HG02678 (cell line): Measurements from ENCODE around the gene TNNC1.

Experiments
- ATAC-seq: cut with Tn5 transposase; IDR thresholded peaks from one replicate; pipeline ENCODE4 v1.9.1; 2021; ENCODE audit warnings: mild to moderate bottlenecking, moderate library complexity; ENCODE audit not compliant: unreplicated experiment

TNNC1 gene

DNA sequence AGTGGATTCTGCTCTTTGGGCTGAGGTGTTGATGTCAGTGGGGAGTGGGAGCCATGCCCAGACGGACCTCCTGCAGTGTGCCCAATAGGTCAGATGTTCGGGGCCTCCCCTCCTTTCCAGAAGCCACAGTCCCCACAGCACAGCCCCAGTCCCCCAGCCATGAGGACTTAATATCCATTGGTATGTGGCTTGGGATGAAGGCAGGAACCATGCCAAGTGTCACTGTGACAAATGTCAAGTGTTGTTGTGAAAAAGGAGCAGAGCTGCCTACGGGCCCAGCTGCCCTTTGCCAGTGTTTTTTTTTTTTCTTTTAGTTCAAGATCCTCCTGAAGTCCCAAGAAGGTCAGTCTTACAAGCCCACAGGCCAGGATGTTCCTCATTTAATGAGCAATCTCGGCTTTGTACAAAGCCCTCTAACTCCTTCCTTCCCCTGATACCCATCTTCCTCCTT lies 21.1 kb downstream of the TNNC1 start:
- ATAC-seq: no peak

DNA sequence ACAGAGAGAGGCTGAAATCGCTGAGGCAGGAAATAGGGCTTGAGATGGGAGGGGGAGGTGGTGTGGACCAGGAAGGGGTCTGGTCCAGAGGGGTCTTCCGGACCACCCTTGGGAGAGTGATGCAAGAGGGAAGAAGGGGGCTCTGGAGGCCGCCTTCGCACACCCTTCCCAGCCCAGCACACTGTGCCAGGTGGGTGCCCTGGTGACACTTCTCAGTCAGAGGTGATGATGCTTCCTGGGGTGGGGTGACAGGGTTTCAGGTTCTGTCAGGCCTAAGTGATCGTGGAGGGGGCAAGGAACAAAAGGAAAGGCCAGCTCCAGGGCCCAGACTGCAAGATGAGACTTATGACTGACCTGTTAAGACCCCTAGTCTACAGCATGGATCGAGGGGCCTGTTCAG lies 21.6 kb downstream of the TNNC1 start:
- no peak for ATAC-seq

DNA sequence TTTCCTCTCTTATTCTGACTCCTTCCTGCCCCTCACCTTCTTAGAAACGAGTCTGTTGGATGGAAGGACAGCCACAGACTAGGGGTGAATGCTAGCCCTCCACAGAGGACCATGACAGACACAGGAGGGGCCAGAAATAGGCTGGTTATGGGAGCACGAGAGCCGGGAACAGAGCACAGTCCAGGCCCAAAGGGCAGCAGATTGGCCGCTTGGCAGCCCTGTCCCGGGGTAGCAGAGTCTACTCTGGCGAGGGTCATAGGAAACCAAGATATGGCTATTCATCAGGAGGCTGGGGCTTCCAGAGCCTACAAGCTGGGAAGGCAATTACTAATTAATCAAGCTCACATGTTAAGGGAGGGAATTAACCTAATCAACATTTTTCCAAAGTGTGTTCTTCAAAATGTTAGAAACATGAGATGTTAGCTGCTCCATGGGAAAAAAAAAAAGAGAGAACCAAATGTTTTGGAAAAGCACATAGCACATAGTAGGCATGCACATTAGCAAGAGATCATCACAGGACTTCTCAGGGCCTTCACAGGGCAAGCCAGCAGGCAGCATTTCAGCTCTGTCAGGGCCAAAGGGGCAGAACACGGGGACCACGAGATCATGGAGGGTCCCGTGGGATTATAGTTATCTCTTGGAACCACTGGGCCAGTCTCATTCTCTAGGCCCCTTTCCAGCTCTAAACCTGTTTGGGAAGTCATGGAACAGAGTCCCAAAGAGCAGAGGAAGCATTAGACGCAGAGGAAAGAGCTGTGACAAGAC lies 22.2 kb downstream of the TNNC1 start:
- ATAC-seq: no peak

DNA sequence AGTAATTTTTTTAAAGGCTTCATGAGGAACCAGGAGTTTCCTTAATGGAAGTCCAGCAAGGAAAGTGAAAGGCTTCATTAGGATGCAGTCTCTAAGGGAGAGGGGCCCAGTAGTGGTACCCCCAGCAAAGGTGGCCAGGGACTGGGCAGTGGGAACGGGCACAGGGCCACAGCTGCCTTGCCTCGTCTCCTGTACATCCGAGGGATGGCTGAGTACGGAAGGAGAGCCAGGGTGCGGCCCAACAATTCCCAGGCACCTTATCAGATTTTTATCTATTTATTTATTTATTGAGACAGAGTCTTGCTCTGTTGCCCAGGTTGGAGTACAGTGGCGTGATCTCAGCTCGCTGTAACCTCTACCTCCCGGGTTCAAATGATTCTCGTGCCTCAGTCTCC lies 23.4 kb downstream of the TNNC1 start:
- ATAC-seq: no peak

DNA sequence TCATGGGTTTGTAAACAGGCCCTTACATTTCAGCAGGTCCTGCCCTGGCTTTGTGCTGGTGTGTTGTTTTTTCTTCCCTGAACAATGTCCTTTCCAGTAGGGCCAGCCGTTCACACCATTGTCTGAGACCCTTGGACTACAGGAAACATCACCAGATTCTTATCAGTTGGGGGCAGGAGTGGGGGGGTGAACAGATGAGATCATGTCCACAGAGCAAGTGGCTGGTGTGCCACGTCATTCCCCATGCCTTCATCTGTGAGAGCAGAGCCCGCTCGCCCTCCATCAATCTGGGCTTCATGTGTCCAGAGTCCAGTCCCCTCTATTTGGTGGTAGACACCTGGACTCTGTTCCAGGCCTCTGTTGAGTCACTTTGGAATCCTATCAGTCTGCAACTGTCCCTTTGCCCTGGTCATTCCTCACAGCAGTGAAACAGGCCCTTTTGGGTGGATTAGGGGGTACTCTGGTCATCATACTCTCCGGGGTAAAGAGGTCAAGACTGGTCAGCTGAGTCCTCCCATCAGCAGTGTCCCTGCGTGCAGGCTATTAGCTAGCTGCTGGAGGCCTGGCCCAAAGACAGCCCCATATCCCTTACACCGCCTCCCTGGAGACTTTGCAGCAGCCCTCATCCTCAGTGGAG lies 23.9 kb downstream of the TNNC1 start:
- ATAC-seq: no peak

DNA sequence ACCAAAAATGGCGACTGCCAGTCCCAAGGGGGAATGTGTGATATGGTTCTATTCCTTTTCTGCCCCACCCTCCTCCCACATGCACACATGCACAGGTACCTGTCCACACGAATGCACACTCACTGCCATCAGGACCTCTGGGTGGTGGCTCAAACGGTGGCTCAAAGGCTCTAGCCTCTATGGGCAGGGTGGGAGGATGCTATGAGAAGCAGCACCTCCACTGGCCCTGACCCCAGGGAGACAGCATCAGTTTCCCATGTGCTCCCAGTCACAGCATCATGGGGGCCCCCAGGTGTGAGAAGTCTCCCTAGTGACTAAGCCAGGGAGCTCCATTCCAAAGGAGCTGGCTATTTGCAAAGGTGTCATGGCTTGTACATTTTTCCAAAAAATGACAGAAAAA lies 24.8 kb downstream of the TNNC1 start:
- ATAC-seq: no peak

DNA sequence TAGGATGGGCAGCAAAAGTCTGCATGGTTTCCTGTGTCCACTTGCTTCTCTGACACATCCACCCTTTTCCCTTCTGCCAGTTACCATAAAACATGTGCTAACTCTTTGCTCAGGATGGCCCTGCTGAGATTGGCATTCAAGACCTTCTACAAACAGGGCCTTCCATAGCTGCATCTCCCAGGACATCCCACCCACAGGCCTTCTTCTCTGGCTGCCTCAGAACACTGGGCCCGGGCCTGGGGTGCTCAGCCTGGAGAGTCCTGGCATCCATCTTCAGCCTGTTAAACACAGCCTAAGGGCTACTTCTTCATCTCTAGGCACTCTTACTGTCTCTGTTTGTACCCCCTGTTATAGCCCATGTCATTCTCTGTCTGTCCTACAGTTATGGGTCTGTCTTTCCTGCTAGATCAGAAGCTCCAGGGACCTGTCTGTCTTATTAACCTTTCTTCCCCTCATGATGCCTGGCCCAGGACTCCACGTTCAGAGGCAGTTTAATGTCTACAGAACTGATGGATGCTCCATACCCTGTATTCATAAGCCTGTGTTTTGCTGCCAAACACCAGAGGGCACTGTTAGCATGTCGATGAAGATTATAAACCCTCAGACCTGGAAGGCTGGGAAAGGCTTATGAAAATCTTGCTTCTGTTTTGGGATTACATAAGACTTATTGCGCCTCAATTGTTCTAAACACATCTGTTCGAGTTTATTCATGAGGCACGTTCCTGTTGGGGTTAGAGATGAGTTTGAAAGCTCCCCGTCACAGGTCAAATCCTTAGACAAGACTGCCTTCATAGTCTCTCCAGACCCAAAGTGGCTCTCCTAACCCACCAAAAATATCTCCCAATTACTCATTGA lies 25.5 kb downstream of the TNNC1 start:
- no peak for ATAC-seq

DNA sequence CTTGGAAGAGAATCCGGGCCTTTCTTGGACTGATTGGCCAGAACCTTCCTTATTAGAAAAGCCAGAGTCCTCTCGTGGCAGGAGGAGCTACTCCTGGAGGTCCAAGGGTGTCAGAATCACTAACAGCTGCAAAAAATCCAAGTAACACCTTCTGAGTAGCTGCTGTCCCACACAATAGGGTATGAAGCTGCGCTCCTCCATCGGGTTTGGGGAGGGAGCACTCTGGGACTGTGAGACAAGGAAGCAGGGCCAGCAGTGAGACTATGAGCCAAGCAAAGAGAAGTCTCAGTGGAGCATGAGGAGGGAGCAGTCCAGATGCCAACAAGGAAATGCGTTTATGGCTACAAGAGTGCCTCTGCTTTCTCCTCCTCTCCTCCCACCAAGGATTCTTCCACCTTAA lies 30.7 kb downstream of the TNNC1 start:
- ATAC-seq: no peak

DNA sequence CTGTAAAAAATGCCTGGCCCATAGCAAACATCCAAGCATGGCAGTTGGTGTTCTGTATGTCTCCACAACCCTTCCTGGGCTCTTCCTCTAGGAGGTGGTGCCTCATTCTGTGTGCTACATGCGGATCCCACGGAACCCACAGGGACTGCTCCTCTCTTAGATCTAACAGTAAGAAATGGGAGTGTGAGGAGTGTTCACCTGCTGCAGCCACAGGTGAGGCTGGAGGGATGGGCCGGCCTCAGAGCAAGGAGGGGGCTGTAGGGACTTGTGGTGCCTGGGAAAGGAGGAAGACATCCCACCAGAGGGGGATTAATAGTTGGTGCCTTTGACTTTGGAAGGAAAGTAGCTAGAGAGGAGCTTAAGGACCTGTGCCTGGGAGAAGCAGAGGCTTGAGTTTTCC lies 31.2 kb downstream of the TNNC1 start:
- no peak for ATAC-seq

DNA sequence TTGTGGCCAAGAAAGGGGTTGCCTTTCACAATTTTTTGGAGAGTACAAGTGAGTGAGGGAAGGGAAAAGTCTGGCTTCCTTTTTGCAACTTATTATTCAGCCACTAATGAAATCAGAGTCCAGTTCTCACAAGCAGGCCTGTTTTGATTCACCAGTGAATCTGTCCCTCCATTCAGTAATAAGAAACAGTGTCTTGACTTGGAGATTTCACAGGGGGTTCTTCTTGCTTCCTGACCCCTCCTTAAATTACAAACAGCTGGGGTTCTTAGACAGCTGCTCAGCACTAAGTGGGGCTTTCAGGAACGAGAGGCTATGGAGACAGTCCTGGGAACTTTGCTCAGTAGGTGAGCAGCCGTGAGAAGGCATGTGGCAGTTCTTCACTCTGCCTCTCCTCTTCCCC lies 33.5 kb downstream of the TNNC1 start:
- ATAC-seq: no peak

DNA sequence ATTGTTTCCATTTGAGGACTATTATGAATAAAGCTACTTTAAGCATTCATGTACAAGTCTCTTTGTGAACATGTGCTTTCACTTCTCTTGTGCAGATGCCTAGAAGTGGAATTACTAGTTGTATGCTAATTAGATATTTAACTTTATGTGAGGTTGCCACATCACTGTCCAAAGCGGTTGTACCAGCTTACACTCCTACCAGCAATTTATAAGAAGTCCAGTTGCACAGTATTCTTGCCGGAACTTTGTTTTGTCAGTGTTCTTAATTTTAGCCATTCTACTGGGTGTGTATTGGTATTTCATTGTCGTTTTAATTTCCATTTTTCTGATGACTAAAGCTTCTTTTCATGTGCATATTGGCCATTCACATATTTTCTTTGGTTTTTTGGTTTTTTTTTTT lies 38.0 kb downstream of the TNNC1 start:
- no peak for ATAC-seq

DNA sequence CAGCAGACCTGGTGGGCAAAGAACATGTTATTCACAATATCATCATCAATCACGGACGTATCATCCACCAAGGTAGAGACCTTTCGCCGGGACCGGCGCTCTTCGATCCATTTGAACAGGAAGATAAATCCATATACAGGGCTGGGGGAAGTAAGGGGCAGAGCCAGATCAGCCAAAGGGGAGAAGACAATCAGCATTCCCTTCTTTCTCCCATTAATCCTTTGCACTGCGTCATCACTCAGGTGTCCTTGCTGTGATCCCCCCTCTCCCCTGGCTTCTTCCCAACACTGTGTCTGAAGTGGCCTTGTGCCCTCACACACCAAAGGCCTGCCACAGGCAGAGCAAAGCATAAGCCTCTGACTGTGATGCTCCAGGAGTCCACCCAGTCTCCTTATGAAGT lies 45.4 kb downstream of the TNNC1 start:
- no peak for ATAC-seq

DNA sequence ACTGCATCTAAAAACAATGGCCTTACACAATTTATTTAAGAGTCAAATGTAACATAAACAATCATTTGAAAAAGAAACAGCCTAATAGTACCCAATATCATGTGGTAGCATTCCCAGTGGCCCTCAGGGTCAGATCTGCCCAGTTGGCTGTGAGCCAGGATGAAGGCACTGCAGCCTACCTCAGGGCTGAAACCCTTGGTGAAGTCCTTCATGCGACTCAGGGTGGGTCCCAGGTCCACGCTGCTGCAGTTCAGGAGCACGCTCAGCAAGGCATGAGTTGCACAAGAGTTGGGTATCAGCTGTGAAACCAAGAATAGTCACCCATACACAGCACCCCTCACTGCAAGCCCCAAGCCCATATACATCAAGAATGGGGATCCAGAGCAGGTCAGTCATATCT lies 46.1 kb downstream of the TNNC1 start:
- no peak for ATAC-seq

DNA sequence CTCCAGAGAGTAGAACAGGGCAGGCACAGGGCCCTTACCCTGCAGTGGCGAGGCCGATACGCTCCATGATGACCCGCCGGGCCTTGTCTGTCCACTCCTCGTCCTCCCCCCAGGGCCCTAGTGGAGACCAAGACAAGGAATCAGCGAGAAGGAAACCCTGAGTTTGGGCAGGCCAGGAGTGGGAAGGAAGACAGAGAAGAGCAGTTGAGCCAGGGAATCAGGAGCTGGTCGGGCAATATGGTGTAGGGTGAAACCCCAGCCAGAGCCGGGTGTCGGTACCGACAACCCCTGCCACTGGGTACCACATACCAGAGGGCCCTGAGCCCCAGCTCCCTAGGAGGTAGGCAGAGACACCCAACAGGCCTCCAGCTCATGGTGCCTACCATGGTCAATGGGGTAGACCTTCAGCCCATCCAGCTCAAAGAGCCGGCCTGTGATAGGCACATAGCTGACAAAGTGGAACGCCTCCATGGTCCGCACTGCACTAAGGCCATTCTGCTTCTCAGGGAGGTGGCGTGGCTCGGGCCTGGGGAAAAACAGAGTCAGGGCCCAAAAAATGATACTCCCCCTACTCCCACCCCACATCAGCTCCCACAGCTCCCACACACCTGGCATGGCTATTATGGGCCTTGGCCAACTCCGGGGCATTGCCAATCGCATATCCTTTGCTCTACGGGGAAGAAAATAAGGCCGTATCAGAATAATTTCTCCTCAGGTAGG lies 46.9 kb downstream of the TNNC1 start:
- ATAC-seq: no peak

DNA sequence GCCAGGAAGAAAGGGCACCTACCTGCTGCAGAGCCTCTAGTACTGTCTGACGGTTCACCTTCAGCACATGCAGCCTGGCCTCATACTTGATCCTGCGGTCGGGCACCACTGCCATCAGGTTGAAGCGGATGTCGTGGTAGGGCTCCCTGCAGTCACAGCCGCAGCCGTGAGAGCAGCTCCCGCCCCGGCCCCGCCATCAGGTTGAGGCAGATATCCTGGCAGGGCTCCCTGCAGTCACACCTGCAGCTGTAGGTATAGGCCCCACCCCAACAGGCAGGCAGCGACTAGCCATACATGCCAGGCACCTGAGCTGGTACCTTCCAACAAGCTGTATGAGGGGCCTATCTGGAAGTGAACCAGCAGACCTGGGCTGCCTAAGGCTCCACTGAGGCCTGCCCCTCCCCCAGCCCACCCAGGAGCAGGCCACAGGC lies 47.6 kb downstream of the TNNC1 start:
- ATAC-seq: no peak

DNA sequence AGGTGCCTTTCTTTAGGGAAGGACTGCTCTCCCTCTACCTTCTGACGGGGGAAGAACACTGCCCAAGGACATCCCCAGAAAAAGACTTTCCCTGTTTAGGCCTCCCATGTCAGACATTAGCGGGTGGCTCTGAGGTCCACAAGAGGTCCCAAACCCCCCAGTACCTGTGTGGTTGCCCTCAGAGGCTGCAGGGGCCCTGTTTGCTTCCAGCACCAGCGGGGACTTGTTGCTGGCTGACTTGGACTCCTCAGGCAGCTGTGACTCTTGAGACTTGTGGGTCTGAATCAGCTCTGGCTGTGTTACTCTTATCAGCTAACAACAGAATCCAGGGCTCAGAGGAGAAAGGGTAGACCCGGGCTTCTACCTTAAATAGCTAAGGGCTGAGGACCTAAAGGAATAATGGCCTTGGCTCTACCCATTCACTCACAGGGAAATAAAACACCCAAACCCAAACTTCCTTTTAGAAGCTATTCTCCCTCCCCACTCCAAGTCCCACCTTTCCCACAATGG lies 48.2 kb downstream of the TNNC1 start:
- no peak for ATAC-seq

DNA sequence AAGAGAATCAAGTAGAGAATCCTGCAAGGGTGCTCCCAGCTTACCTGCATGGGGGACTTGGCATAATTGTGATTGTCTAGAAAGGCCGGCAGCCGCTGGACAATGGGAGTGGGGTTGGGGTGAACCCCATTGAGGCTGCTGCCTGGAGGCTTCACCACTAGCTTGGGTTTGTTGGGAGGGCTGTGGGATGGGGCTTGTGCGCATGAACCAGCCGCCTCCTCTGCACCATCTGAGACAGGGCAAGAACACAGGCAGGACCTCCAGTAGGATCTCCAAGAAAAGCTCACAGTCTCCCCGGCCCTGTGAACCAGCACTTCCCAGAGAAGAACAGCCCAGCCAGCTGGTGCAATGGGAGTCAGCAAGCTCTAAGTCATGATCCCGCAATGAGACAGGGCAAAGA lies 48.8 kb downstream of the TNNC1 start:
- no peak for ATAC-seq

DNA sequence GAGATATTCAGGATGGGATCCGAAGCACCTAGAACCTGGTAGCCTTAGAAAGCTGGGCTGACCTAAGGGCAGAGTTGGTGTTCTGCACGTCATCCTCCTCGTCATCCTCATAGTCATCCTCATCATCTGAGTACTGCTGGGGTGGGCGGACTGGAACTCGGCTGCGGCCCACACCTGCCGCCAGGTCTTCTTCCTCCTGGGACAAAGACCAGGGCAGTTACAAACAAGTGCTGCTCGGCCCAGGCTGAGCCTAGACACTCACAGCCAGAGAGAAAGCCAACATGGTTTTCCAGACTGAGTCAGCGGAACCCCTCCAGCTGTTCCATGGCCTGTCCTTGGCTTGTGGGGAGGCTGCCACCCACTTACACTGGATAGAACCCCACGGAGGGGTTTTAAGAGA lies 49.5 kb downstream of the TNNC1 start:
- no peak for ATAC-seq

DNA sequence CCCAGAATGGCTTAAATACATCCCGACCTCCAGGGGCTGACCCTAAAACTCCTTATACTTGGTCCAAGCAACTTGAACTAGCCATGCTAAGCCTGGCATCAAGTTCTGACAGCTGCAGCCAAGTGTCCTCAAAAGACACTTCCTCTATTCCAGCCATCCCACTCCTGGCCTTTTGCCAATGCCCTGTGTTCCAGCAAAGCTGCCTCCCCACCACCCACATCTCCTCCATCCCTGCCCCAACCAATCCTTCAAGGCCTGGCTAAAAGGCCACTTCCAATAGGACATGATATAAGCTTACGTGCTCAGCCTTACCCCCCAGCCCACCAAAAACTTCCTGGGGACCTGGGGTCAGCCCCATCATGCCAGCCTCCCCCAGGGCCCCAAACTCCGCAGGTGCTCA lies 49.9 kb downstream of the TNNC1 start:
- no peak for ATAC-seq

DNA sequence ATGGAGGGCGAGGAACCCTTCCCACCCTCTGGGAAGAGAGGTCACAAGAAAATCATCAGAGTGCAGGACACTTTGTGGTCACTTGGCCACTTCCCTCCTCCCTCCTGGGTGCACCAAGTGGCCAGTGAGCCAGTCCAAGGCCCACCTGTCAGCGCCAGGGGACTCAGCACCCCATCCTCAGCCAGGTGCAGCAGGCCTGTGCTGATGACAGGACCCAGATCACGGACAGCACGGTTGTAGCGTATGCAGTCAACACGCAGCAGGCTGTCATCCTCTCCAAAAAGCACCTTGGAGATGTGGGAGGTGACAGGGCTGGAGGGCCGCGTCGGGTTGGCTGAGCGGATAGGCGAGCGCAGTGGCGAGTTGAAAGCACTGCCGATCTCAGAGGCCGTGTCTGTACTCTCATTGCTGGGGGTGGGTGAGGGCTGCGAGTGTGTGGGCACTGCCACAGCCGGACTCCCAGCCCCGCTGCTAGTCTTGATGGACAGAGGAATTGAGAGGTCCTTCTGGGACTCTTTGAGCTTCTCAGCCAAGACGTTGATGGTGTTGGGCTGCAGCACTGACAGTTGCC lies 50.5 kb downstream of the TNNC1 start:
- no peak for ATAC-seq
